Ovary (tissue), 3 donors: ENCODE data around the gene MPV17L.

Experiments used
- EP300 ChIP-seq: sonication (generic); formaldehyde crosslinking; IDR thresholded peaks from one replicate; pipeline ENCODE4 v1.6.1; 2017; ENCODE audit warnings: antibody characterized with exemption
- TF ChIP-seq, protein P1 (sequence below), 3 donors: fragments of 450-650 bp in 2 of 3; fragments of 200-600 bp in 1 of 3; IDR thresholded peaks; one replicate each; pipeline versions ENCODE4 v1.5.1 to v1.8.0; 2016 to 2022; ENCODE audit warnings: antibody characterized with exemption in 3 of 3, mild to moderate bottlenecking in 1 of 3
- donor health status: DM: no; HTN: no; CAD: no.

DNA sequence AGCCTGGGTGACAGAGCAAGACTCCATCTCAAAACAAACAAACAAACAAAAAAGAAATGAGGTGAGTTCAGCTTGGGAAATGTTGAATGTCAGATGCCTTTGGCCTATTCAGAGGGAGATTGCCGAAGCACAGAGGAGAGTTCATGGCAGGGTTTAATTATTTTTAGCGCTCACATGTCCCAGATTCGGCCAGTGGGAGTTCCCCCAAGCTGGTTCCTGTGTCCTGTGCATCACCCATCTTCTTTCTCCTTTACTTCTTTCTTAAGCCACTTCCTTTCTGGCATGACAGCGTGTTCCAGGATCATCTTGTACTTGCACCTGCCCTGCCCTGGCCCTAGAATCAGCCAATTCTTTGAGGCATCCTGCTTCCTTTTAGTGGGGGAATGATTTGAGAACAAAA lies 9.2 kb downstream of the MPV17L start:
- TF ChIP-seq EP300 = no peak
- TF ChIP-seq, protein P1, sequence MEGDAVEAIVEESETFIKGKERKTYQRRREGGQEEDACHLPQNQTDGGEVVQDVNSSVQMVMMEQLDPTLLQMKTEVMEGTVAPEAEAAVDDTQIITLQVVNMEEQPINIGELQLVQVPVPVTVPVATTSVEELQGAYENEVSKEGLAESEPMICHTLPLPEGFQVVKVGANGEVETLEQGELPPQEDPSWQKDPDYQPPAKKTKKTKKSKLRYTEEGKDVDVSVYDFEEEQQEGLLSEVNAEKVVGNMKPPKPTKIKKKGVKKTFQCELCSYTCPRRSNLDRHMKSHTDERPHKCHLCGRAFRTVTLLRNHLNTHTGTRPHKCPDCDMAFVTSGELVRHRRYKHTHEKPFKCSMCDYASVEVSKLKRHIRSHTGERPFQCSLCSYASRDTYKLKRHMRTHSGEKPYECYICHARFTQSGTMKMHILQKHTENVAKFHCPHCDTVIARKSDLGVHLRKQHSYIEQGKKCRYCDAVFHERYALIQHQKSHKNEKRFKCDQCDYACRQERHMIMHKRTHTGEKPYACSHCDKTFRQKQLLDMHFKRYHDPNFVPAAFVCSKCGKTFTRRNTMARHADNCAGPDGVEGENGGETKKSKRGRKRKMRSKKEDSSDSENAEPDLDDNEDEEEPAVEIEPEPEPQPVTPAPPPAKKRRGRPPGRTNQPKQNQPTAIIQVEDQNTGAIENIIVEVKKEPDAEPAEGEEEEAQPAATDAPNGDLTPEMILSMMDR (IDR thresholded peaks at IDR 0.05) = no peak
